K562 (cell line): ENCODE results near the gene ADAM19. TPM values are rescaled to one million over a fixed set of nuclear protein-coding genes. Genes with fewer than 3 reads are reported as not detected.
A peak's percentile ranks its signal among the peaks of the same experiment; 100 is the strongest.

Experiments used
- ATAC-seq: fragments of 200-7000 bp; cut with Tn5 transposase; 3 replicates; pipeline ENCODE4 v1.9.1; 2020; ENCODE audit warnings: moderate library complexity
- BruUV-seq: library from RNA; stranded (reverse); fragments of 400-500 nt; replicated peaks from 2 replicates; lab custom pipeline; 2021; lab: Mats Ljungman, UMichigan
- CTCF ChIA-PET: fragments of 300-600 bp; formaldehyde crosslinking; extraction: SDS; loops from one replicate; lab custom pipeline; 2021; ENCODE audit warnings: low intra/inter-chr PET ratio; lab: Yijun Ruan, JAX
- POLR2A ChIA-PET: fragments of 300-600, 350-650 bp; sonication (Branson Sonifier 250); formaldehyde crosslinking; extraction: SDS; loops from one replicate; lab custom pipeline; 2021; ENCODE audit warnings: antibody characterized with exemption, inconsistent platforms; lab: Yijun Ruan, JAX
- DNase-seq, 4 experiments: peaks; one replicate each; pipeline versions ENCODE4 v3.0.0 to v3.0.0-alpha.2; 2011 to 2018; ENCODE audit warnings: low spot score in 3 of 4, mixed read lengths in 3 of 4; ENCODE audit errors: extremely low read depth in 1 of 4
- FAIRE-seq: peaks from 2 replicates; lab custom pipeline; 2011; peaks lifted over from hg19 to GRCh38; lab: Jason Lieb, UNC
- H2AFZ ChIP-seq: 2 replicates; pipeline ENCODE4 v1.6.0; 2011; ENCODE audit warnings: low read depth, low read length, control low read depth, inconsistent platforms
- H3K27ac ChIP-seq: fragments of 200-600 bp; 3 replicates; pipeline ENCODE4 v1.8.0; 2011; ENCODE audit warnings: low read depth, mild to moderate bottlenecking, control low read depth, inconsistent platforms, low read length, moderate library complexity, mixed read lengths; ENCODE audit errors: extremely low read depth
- H3K27me3 ChIP-seq, 2 experiments: fragments of 300-600 bp in 1 of 2; 2 replicates in 1 of 2; 3 replicates in 1 of 2; pipeline versions ENCODE4 v1.6.0 to v1.8.0; 2011; ENCODE audit warnings: inconsistent platforms in 2 of 2, low read length in 2 of 2, mild to moderate bottlenecking in 1 of 2, mixed read lengths in 1 of 2, moderate library complexity in 1 of 2; ENCODE audit not compliant: control insufficient read depth in 2 of 2, insufficient read depth in 2 of 2
- H3K36me3 ChIP-seq: fragments of 300-600 bp; 3 replicates; pipeline ENCODE4 v1.8.0; 2011; ENCODE audit warnings: mild to moderate bottlenecking, low read length, inconsistent platforms; ENCODE audit not compliant: control insufficient read depth, insufficient read depth
- H3K4me1 ChIP-seq, 2 experiments: fragments of 200-600 bp in 1 of 2; replicated peaks in 1 of 2; 2 replicates in 1 of 2; 3 replicates in 1 of 2; pipeline versions ENCODE4 v1.5.1 to v1.8.0; 2011; ENCODE audit warnings: inconsistent platforms in 2 of 2, low read length in 2 of 2, mild to moderate bottlenecking in 1 of 2, mixed read lengths in 1 of 2, moderate library complexity in 1 of 2; ENCODE audit not compliant: control insufficient read depth in 2 of 2, insufficient read depth in 2 of 2
- H3K4me2 ChIP-seq: 2 replicates; pipeline ENCODE4 v1.6.1; 2011; ENCODE audit warnings: low read length, control low read depth, inconsistent platforms, mixed read lengths; ENCODE audit not compliant: insufficient read depth
- H3K4me3 ChIP-seq: fragments of 200-600 bp; sonication (generic), shearing (Covaris generic); 2 replicates; pipeline ENCODE4 v1.5.1; 2016; ENCODE audit warnings: control low read depth, inconsistent platforms
- H3K79me2 ChIP-seq: fragments of 200-600 bp; 3 replicates; pipeline ENCODE4 v1.8.0; 2011; ENCODE audit warnings: low read length, inconsistent platforms; ENCODE audit not compliant: control insufficient read depth, insufficient read depth
- H3K9ac ChIP-seq, 2 experiments: 2 replicates each; pipeline versions ENCODE4 v1.6.0 to v1.6.1; 2011; ENCODE audit warnings: low read depth in 2 of 2, low read length in 2 of 2, control low read depth in 1 of 2, inconsistent platforms in 1 of 2, mild to moderate bottlenecking in 1 of 2, mixed read lengths in 1 of 2; ENCODE audit not compliant: insufficient read depth in 1 of 2
- H3K9me1 ChIP-seq: one replicate; pipeline ENCODE4 v1.6.0; 2011; ENCODE audit warnings: inconsistent platforms, mild to moderate bottlenecking, low read length, moderate library complexity; ENCODE audit not compliant: control insufficient read depth, insufficient read depth
- H3K9me3 ChIP-seq: replicated peaks from 2 replicates; pipeline ENCODE4 v1.5.1; 2011; ENCODE audit warnings: low read depth, low read length, inconsistent platforms; ENCODE audit not compliant: control insufficient read depth, insufficient read depth
- H4K20me1 ChIP-seq: replicated peaks from 2 replicates; pipeline ENCODE4 v1.6.1; 2011; ENCODE audit warnings: low read length, inconsistent platforms, mixed read lengths; ENCODE audit not compliant: control insufficient read depth, insufficient read depth
- ATF1 ChIP-seq, 2 experiments: fragments of 450-650 bp in 1 of 2; IDR thresholded peaks; 2 replicates each; pipeline ENCODE4 v1.6.1; 2016; ENCODE audit warnings: missing compliant biosample characterization in 1 of 2, missing genetic modification characterization in 1 of 2
- MAFK ChIP-seq: IDR thresholded peaks from 2 replicates; pipeline ENCODE4 v1.6.1; 2011; ENCODE audit warnings: low read length, improper control_type of control experiment
- POLR3G ChIP-seq: IDR thresholded peaks from 2 replicates; pipeline ENCODE4 v1.6.1; 2011; ENCODE audit not compliant: insufficient read length, insufficient replicate concordance; ENCODE audit errors: extremely low read depth
- WGBS: fragments of 100-300 bp; shearing (Covaris generic); methylation state at CpG from one replicate; pipeline ENCODE4 v1.1.6; 2016; ENCODE audit warnings: low coverage, mixed read lengths; ENCODE audit not compliant: insufficient coverage; ENCODE audit errors: missing lambda C conversion rate; 5-methylcytosine and 5-hydroxymethylcytosine counted together
- in situ Hi-C: fragments of 300-500 bp; cut with MboI; formaldehyde crosslinking; loops from 4 replicates; pipeline ENCODE4 v1.15.0; 2018; ENCODE audit warnings: inconsistent platforms, mixed read lengths
- intact Hi-C: fragments of 100-400 bp; cut with micrococcal nuclease; formaldehyde crosslinking; loops from 2 replicates; pipeline ENCODE4 v1.14.2; 2022
- polyA plus RNA-seq, 8 experiments: library from polyadenylated mRNA; depleted of rRNA in 4 of 8; stranded (reverse) in 5 of 8; unstranded in 3 of 8; fragments of >200 nt; fragmentation: Nextera tagmentation in 2 of 8; fragmentation: Illumina TruSeq in 1 of 8; extraction: Ambion mirVana in 2 of 8; extraction: Trizol in 1 of 8; gene quantifications; 2 replicates each; pipeline versions ENCODE4 v1.2.1 to v1.2.3, GENCODE V29; 2011 to 2014; ENCODE audit warnings: inconsistent platforms in 1 of 8, missing spikeins in 1 of 8
- total RNA-seq, 7 experiments: library from RNA; depleted of rRNA in 6 of 7; stranded (reverse); fragments of >200 nt in 6 of 7; fragmentation: Illumina TruSeq in 2 of 7; extraction: Trizol in 2 of 7; gene quantifications; 2 replicates each; pipeline versions ENCODE4 v1.2.1 to v1.2.3, GENCODE V29; 2011 to 2021; ENCODE audit warnings: low replicate concordance in 1 of 7
- TF ChIP-seq, protein P1 (sequence below): fragments of 450-650 bp; IDR thresholded peaks from 2 replicates; pipeline ENCODE4 v1.6.1; 2016

ADAM19 gene
- total and polyA plus RNA-seq, 9 of the 15 experiments (the other 6 are each of a cell fraction or from before 2014, with no cell fraction given): 0.11 to 1.1 (median 0.43) TPM

GRCh38 chr5:157455057-157455456 lies 120.5 kb downstream of the ADAM19 start:
- 2% methylated on average over 7 of the region's 7 CpGs for WGBS
- intact Hi-C loops: no loop called here
- no peak overlapping the region for H3K27ac ChIP-seq
- no peak overlapping the region for H3K4me3 ChIP-seq
- ChIA-PET POLR2A (no interaction called here), CTCF (no interaction called here)
- peaks cover 23 to 40% of the 10 kb centered on the region in 2 experiments for H3K27me3 ChIP-seq
- TF ChIP-seq, protein P1, sequence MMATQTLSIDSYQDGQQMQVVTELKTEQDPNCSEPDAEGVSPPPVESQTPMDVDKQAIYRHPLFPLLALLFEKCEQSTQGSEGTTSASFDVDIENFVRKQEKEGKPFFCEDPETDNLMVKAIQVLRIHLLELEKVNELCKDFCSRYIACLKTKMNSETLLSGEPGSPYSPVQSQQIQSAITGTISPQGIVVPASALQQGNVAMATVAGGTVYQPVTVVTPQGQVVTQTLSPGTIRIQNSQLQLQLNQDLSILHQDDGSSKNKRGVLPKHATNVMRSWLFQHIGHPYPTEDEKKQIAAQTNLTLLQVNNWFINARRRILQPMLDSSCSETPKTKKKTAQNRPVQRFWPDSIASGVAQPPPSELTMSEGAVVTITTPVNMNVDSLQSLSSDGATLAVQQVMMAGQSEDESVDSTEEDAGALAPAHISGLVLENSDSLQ: 0 out of 2 replicates have a peak, but pooled peaks have one; percentile 22
- TF ChIP-seq POLR3G: no peak
- no peaks in the 10 kb centered on the region for H4K20me1 ChIP-seq
- H3K4me2 ChIP-seq: no peak overlapping the region
- H3K9ac ChIP-seq: no peak overlapping the region
- no TSS peak for BruUV-seq
- no peak overlapping the region for H2AFZ ChIP-seq
- no peaks in the 10 kb centered on the region for H3K9me3 ChIP-seq
- no peaks in the 10 kb centered on the region for H3K79me2 ChIP-seq
- in situ Hi-C loops: no loop called here
- DNase-seq (no peak), FAIRE-seq (no peak), ATAC-seq (no peak)
- H3K36me3 ChIP-seq: no peaks in the 10 kb centered on the region
- no peaks in the 10 kb centered on the region for H3K9me1 ChIP-seq
- H3K4me1 ChIP-seq: peaks cover 0 to 4% of the 10 kb centered on the region in 2 experiments; a peak in 1 of 5 replicates

- in situ Hi-C loops (no loop called here), intact Hi-C loops (no loop called here)
- Histone ChIP-seq H4K20me1 (no peaks in the 10 kb centered on the region), H3K9me3 (no peaks in the 10 kb centered on the region), H3K4me2 (no peak overlapping the region), H3K9ac (no peak overlapping the region), H3K27me3 (peaks cover 20 to 39% of the 10 kb centered on the region in 2 experiments), H3K27ac (no peak overlapping the region), H3K9me1 (no peaks in the 10 kb centered on the region), H3K4me1 (no peaks in the 10 kb centered on the region), H2AFZ (no peak overlapping the region), H3K79me2 (no peaks in the 10 kb centered on the region), H3K36me3 (no peaks in the 10 kb centered on the region), H3K4me3 (no peak overlapping the region)
- POLR2A ChIA-PET: no interaction called here
- no TSS peak for BruUV-seq
- FAIRE-seq (no peak), ATAC-seq (no peak), DNase-seq (no peak)
- no peak for TF ChIP-seq ATF1 (CRISPR knock-in tag; IDR thresholded peaks at IDR 0.05)
- 0 out of 2 replicates have a peak, but pooled peaks have one; percentile 12 for TF ChIP-seq ATF1 (tag; IDR thresholded peaks at IDR 0.05)
- TF ChIP-seq MAFK: no peak
- WGBS: 0% methylated on average over 7 of the region's 7 CpGs
- CTCF ChIA-PET: no interaction called here
Observed at GRCh38 chr5:157454273-157454672, 121.3 kb downstream of the ADAM19 start.
